Measurements from ENCODE around the gene CTNNA3.

The CTNNA3 gene

GRCh38 chr10:67127441-67127840 lies 568.6 kb downstream of the CTNNA3 start:
- no peak for DNase-seq (ENCODE audit: low read depth in 1 of 2, low spot score in 1 of 2)

GRCh38 chr10:67119651-67120050 lies 576.3 kb downstream of the CTNNA3 start:
- DNase-seq (ENCODE audit: low read depth in 1 of 2, low spot score in 1 of 2), result no peak

GRCh38 chr10:67115972-67116371 lies 580.0 kb downstream of the CTNNA3 start:
- DNase-seq (ENCODE audit: low read depth in 1 of 2, low spot score in 1 of 2), result no peak

GRCh38 chr10:67114945-67115344 lies 581.0 kb downstream of the CTNNA3 start:
- DNase-seq (ENCODE audit: low read depth in 1 of 2, low spot score in 1 of 2), result no peak

GRCh38 chr10:67112765-67113164 lies 583.2 kb downstream of the CTNNA3 start:
- DNase-seq (ENCODE audit: low read depth in 1 of 2, low spot score in 1 of 2), result no peak

GRCh38 chr10:67110286-67110685 lies 585.7 kb downstream of the CTNNA3 start:
- DNase-seq (ENCODE audit: low read depth in 1 of 2, low spot score in 1 of 2), result no peak

GRCh38 chr10:67107670-67108069 lies 588.3 kb downstream of the CTNNA3 start:
- DNase-seq (ENCODE audit: low read depth in 1 of 2, low spot score in 1 of 2), result no peak

- no peak for DNase-seq (ENCODE audit: low read depth in 1 of 2, low spot score in 1 of 2)
Observed at GRCh38 chr10:67100951-67101350, 595.0 kb downstream of the CTNNA3 start.

GRCh38 chr10:67098461-67098860 lies 597.5 kb downstream of the CTNNA3 start:
- no peak for DNase-seq (ENCODE audit: low read depth in 1 of 2, low spot score in 1 of 2)

GRCh38 chr10:67095531-67095930 lies 600.5 kb downstream of the CTNNA3 start:
- DNase-seq (ENCODE audit: low read depth in 1 of 2, low spot score in 1 of 2), result no peak

- DNase-seq (ENCODE audit: low read depth in 1 of 2, low spot score in 1 of 2), result no peak
Observed at GRCh38 chr10:67088036-67088435, 608.0 kb downstream of the CTNNA3 start.

- DNase-seq (ENCODE audit: low read depth in 1 of 2, low spot score in 1 of 2), result no peak
Observed at GRCh38 chr10:67087135-67087425, 608.9 kb downstream of the CTNNA3 start.

- DNase-seq (ENCODE audit: low read depth in 1 of 2, low spot score in 1 of 2), result no peak
Observed at GRCh38 chr10:67086327-67087134, 609.5 kb downstream of the CTNNA3 start.

- no peak for DNase-seq (ENCODE audit: low read depth in 1 of 2, low spot score in 1 of 2)
Observed at GRCh38 chr10:67079126-67079525, 616.9 kb downstream of the CTNNA3 start.

GRCh38 chr10:67077376-67077775 lies 618.6 kb downstream of the CTNNA3 start:
- DNase-seq (ENCODE audit: low read depth in 1 of 2, low spot score in 1 of 2), result no peak

- no peak for DNase-seq (ENCODE audit: low read depth in 1 of 2, low spot score in 1 of 2)
Observed at GRCh38 chr10:67076144-67076543, 619.9 kb downstream of the CTNNA3 start.

GRCh38 chr10:67075491-67075971 lies 620.5 kb downstream of the CTNNA3 start:
- no peak for DNase-seq (ENCODE audit: low read depth in 1 of 2, low spot score in 1 of 2)

- no peak for DNase-seq (ENCODE audit: low read depth in 1 of 2, low spot score in 1 of 2)
Observed at GRCh38 chr10:67072654-67073053, 623.3 kb downstream of the CTNNA3 start.

- no peak for DNase-seq (ENCODE audit: low read depth in 1 of 2, low spot score in 1 of 2)
Observed at GRCh38 chr10:67050415-67050814, 645.6 kb downstream of the CTNNA3 start.

- no peak for DNase-seq (ENCODE audit: low read depth in 1 of 2, low spot score in 1 of 2)
Observed at GRCh38 chr10:67049988-67050387, 646.0 kb downstream of the CTNNA3 start.

- no peak for DNase-seq (ENCODE audit: low read depth in 1 of 2, low spot score in 1 of 2)
Observed at GRCh38 chr10:67046507-67046906, 649.5 kb downstream of the CTNNA3 start.

GRCh38 chr10:67045404-67045803 lies 650.6 kb downstream of the CTNNA3 start:
- no peak for DNase-seq (ENCODE audit: low read depth in 1 of 2, low spot score in 1 of 2)

- no peak for DNase-seq (ENCODE audit: low read depth in 1 of 2, low spot score in 1 of 2)
Observed at GRCh38 chr10:67043041-67043440, 653.0 kb downstream of the CTNNA3 start.
